HG03378 (cell line): ENCODE data around the gene ABHD17C.

Source experiments
- ATAC-seq: cut with Tn5 transposase; IDR thresholded peaks from one replicate; pipeline ENCODE4 v1.9.1; 2021; ENCODE audit warnings: mild to moderate bottlenecking, moderate library complexity; ENCODE audit not compliant: unreplicated experiment

ABHD17C gene

DNA sequence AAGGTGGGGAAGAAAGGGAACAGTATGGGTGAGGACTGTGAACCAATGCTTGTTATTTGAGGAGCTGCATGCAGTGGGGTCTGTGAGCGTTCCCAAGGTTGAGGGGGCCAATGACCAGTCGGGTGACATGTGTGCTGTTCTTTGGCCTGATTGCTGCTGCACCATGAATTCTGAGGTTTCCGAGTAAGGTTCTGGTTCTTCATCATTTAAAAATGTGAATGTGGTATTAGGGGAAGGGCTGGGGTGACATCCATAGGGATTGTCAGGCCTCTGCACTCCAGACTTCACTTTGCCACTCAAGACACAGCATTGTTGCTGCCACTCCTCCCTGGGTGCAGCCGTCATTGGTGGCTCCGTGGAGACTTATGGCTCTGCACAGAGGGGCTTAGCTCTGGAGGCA, 32.5 kb downstream of the ABHD17C start:
- no peak for ATAC-seq

DNA sequence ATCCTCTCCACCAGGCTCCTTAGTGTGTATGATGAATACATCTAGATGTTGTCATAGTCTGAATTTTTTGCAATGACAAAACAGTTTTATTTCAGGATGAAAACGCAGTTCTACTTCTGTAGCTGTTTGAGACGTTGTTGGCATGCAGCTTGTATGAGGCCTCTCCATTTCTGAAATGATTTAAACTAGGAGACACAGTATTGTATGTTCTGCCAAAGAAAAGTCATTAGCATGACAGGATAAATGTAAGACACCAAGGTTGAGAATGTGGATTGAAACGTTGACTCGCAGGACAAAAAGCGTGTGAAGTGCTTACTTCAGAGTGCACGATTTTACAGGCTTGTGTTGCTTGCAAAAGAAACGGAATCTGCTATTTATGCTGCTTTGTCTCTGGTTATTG, 35.3 kb downstream of the ABHD17C start:
- ATAC-seq = no peak

DNA sequence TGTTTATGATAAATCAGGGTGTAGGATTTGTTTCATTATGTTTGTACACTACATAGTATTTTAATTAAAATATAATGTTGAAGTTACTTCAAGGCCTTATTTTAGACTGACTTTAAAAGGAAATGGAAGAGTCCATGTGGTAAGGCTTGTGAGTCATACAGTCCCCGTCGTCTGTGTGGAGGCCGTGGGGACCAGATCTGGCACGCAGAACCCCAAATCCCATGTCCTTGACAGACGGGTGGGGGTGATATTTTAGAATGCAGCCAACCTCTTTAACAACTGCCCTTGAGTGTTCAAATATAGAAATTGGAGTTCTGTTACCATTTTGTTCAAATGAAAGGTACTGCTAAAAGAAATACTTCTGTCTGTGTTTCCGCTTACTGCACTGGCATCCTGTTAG, 35.8 kb downstream of the ABHD17C start:
- no peak for ATAC-seq

DNA sequence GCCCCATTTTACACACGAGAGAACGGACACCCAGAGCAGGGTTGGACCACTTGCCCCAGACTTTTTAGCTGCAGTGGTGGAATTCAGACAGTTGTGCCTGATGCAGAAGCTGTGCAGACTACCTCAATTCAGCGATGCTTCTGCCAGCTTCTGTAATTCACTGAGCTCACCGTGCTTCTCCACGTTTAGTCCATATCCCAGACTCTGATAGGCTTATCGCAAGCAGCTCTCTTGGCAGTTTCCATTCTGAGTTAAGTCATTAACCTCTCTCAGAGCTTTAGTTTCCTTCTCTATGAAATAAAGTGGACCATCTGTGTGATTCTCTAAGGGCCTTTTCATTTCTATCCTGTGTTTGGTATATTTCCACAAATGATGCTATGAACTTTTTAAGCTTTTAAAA, 37.1 kb downstream of the ABHD17C start:
- no peak for ATAC-seq

DNA sequence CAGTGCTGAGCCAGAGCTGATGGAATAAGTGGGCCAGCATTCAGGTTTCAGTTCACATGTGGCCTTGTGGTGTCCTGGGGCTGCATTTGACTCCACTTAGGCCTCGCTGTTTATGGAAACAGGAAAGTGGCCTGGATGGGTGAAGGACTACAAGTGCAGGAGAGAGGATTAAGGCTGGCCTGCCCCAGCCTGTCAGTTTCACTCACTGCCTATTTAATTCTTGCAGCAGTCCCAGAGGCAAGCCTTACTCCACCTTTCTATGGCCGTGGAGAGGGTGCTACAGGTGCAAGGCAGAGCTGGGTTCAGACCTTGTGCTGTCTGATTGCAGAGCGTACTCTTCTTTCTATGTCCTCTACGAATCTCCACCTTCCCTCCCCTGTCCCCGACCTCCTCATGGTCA, 37.7 kb downstream of the ABHD17C start:
- no peak for ATAC-seq

DNA sequence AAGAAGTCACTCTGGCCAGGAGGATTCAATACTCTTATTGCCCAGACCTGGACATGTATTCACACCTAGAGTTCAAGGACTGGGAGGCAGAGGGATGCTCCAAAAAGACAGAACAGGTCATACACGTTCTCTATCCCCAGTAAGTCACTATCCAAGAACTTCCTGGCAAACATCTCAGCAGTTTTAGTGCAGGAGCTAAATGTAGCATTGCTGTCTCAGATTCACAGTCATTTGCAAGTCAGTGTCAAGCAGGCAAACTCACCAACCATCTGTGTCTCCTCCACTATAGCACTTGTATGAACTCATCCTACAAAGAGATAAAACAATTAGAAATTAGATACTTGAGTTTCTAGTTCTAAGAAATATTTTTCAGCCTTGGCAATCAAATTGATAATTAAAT, 38.4 kb downstream of the ABHD17C start:
- no peak for ATAC-seq

DNA sequence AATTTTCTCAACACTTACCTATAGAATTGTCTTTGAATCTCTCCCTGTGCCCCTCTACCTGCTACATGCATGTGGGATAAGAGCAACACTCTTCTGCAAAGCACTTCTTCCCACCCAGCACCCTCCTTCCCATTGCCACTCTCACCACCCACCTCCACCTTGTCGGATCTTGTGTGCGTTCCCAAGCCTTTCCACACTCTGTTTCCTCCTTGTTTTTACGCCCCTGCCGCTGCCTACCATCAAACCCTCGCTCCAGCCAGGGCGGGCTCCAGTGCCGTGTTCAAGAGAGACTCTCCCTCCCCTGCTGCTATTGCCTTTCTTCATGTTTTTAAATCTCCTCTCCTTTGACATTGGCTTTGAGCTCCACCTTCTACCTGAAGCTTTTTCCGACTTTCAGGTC, 40.2 kb downstream of the ABHD17C start:
- no peak for ATAC-seq

DNA sequence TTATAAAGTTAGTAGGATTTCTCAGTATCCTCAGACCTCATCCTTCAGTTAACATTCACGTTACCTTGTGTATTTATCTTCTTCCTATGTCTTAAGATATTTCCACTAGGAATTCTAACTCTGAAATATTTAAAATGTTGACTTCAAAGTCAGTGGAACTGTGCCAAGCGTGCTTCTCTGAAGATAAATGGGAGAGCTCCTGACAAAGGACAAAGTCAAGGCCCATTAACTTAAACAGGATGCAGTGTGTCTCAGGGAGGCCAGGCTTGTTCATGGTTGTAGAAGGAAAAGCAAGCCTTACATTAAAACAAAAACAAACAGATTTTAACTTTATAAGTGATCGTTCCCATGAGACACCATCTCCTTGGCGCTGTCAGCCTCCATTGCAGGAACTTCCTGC, 41.5 kb downstream of the ABHD17C start:
- no peak for ATAC-seq

DNA sequence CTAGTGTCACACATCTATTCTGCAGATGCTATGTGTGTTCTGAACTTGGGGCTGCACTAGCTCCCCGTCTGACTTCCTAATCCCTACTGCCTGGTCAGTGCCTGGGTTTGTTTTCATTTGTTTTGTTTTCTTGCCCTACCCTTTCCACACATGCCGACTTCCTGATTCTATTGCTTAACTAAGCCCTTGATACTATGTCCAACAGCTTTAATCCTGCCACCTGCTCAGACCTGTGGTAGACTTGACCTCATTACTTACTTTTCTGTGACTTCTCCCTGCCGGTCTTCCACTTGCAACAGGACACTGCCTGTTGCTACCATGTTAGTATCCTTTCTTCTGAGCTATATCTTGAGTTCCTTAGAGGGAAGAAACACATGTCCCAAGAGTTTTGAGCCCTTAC, 44.8 kb downstream of the ABHD17C start:
- ATAC-seq = no peak

DNA sequence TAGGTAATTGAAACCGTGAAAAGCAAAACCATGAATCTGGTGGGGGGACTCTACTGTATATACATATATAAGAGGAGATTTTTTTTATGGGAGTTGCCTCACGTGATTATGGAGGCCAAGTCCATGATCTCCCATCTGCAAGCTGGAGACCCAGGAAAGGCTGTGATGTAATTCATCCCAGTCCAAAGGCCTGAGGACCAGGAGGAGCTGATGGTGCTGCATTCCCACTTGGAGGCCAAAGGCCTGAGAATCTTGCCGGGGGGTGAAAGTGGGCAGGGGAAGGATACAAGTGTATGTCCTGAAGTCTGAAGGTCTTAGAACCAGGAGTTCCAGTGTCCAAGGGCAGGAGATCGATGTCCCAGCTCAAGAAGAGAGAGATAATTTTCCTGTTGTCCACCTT, 47.0 kb downstream of the ABHD17C start:
- ATAC-seq = no peak

DNA sequence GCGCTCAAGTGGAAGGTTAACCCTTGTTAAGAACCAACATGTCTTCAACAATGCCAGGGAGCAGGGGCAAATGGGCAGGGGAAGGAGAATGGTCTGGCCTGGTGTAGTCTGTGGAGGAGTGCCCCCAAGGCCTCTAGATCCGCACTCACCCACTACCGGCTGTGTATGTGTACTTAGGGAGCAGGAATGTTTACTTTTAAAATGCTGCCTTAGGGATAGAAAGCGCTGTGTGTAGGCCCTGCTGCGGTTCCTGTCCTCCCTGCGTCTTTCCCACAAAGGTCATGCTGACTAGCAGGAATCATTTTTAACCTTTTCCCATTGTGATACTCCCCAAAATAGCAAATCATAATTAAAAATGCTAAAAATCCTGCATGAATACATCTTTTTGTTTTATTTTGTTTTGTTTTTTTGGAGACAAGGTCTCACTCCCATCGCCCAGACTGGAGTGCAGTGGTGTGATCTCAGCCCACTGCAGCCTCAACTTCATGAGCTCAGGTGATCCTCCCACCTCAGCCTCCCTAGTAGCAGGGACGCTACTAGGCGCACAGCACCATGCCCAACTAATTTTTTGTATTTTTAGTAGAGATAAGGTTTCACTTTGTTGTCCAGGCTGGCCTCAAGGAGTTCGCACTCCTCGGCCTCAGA, 48.2 kb downstream of the ABHD17C start:
- ATAC-seq = no peak

DNA sequence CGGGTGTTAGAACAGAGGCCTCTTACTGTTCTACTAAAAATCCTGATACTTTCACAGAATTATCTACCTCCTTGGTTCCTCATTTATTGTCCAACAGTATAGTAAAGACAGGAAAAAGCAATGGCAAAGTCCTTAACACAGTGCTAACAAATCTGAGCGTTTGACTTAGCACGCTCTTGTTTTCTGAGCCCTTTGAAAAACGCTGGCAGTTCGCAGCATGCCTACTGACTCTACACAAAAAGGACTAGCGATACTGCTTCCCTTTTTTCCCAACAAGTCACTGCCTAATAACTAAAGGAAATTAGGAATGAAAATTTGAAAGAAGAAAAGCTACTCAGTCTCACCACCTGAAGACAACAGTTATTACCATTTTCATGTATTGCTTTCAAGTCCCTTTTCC, 49.3 kb downstream of the ABHD17C start:
- ATAC-seq = no peak

DNA sequence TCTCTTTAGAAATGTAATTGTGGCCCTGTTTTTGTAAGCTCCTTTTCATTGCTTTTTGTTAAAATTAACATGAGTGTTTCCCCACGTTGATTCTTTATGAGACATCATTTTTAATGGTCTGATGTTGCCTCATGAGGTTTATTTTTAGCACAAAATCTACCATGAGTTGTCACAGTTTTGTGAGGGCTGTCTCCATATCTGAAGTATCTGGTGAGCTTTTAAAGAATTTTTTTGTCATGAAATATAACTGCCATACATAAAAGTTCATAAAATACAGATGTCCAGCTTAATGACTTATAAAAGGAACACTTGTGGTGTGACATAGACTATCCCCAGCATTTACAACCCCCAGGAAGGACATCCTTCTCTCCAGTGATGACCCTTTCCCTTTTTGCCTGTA, 49.7 kb downstream of the ABHD17C start:
- no peak for ATAC-seq

DNA sequence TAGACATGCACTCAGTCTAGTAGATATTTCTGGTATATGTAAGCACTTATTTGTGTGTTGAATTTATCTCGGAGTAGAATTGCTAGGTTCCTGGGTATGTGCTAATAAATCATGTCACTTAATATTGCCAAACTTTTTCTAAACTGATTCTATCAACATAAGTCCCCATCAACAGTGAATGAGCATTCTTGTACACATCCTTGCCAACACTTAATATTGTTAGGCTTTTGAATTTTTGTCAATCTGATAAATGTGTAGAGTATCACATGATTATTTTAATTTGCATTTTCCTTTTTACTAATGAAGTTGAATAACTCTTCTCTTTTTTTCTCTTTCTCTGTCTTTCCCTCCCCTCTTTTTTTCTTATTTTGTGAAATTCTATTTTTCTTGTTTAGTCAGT, 50.8 kb downstream of the ABHD17C start:
- ATAC-seq = no peak

DNA sequence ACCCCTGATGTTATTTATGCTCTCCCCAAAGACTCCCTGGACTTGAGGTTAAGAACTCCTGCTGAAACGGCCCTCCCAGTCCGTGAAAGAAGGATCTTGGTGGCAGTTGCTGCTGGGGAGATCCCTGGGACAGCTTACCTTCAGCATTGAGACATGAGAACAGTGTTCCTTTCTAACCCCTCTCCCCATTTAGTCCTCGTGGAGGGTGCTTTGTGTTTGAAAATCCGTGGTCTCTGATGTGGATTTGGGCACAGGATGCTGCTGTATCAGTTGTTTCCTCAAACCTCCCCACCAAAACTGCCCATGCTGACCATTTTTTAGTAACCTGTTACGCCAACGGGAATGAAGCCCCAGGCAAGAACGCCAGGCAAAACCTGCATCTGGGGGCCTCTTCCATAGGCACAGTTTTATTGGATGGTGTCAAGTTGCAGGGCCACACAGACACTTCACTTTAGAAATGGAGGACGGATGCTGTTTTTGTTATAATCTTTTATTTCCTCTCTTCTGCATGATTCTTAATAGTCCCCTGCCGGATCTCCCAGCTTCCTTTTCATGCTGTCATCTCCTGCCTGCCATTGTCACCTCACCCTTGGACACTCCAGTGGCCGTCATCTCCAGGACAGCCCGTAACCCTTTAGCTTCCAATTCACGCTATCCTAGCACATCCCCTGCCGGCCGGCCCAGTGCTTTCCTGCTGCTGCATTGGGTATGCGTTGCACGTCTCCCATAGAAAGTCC, 52.4 kb downstream of the ABHD17C start:
- no peak for ATAC-seq

DNA sequence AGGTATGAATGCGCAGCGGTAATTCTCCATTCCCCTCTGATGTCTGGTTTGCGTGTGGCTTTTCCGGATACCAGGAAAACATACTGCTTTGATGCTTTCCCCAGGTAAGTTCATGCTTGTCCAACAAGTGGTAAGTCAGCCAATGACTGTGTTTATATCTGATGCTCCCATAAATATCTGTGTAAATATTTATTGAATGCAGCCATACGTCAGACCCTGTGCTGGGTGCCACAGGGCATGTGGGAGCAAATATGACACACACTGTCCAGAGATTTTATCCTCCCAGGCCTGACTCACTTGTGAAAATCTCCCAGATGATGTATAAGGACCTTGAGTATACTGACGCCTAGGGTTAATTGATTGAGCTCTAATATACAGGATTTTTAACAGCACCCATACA, 54.5 kb downstream of the ABHD17C start:
- ATAC-seq = no peak

DNA sequence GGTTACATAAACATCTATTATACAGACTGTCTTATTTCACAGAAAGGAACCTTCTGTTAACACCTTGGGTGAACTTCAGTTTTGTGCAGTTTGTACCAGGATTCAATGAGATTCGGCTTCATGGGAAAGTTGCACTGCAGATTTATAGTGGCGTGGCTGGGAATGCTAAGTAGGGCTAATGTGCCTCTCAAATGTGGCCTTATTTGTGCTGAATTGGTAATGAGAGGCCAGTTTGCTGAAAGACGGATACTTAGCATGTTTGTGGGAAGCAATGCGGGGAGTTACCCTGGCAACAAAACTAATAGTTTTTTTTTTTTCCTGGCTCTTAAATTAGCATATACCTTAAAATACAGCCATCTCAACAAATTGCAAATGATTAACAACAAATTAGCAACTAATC, 55.5 kb downstream of the ABHD17C start:
- no peak for ATAC-seq

DNA sequence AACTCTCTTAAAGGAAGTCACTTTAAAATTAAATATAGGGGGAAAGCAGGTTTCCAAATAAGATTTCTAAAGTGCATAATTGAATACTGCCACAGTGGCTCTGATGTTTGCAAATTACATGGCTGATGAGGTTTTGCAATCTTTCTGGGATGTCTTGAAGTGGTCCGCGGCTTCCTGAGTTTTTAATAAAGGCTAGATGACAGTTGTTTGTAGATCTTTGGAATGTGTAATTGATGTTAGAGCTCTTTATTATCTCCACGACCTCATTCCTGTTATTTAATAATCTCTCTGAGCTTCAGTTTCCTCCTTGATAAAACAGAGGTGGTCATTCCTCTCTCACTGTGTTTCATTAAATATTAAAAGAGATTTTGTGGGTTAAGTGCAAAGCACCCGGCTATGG, 57.1 kb downstream of the ABHD17C start:
- no peak for ATAC-seq

DNA sequence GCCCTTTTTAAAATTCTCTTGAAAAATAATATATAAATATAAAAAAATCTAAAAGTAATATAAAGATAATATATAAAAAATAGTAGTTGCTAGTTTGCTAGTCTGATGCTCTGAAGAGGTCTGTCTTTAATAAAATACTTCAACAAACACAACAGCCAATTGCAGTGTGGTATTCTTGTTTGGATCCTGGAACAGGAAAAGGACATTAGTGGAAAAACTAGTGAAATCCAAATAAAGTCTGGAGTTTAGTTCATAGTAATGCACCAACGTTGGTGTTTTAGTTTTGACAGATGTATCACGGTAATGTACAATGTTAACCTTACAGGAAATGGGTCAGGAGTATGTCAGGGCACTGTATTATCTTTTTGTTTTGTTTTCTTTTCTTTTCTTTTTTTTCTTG, 58.1 kb downstream of the ABHD17C start:
- ATAC-seq = no peak

DNA sequence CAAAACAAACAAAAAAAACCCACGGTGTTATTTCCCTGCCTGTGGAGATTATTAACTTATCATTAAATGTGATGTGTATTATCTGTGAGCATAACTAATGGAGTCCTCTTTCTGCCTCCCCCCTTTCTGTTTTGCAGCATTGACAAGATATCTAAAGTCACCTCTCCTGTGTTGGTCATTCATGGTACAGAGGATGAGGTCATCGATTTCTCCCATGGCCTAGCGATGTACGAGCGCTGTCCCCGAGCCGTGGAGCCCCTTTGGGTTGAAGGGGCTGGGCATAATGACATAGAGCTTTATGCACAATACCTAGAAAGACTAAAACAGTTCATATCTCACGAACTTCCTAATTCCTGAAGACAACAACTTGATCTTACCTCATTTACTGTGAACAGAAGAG, 58.9 kb downstream of the ABHD17C start:
- no peak for ATAC-seq

DNA sequence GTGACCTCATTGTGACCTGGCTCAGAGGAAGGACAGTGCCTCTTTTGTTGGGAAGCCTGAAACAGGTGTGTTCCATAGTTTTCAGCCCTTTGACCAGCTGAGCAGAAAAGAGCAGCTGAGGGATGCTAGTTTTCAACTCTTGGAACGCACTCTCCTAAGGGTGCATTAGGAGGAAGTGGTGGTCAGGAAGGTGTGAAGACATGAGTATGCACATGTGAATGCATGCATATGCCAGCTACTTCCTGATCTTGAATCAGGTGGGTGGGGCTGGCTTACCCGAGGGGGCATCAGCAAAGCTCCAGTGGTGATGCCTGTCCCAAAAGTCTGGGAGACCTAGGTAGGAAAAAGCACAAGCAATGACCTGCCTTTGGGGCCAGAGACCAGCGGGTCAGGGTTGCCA, 60.8 kb downstream of the ABHD17C start:
- no peak for ATAC-seq

DNA sequence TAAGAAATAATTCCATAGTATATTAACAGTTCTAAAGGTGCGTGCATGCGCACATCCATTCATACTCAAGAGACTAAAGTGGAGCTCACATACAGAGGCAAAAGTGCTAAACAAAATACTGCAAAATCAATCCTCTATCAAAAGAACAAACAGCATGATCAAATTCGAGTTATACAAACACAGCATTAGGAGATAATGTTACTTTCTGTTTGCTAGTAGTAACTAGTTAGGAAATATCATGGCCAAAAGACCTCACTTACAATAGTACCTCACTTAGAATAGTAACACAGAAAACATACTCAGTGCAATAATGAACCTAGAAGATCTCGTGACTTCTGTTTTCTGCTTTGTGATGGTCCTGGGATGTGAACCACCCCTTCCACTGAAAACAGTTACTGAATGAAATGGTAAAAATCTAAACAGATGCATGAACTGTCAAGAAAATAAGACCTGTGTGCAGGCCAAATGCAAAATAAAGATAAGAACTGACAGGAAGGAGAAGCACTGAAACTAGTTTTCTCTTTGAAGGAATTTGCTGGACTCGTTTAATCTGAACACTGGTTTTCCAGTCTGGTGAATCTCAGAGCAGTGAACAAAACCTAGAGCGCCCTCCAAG, 63.1 kb downstream of the ABHD17C start:
- ATAC-seq = no peak

DNA sequence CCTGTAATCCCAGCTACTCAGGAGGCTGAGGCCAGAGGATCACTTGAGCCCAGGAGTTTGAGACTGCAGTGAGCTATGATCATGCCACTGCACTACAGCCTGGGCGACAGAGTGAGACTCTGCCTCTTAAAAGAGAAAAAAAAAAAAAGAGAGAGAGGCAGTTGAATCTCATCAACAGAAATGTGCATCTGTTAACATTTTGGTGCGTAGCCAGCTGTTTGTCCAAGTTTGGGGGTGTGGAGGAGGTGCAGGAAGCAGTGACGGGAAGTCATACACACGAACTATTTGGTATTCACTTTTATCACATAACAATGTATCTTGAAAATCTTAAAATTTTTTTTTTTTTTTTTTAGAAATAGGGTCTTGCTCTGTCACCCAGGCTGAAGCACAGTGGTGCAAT, 65.8 kb downstream of the ABHD17C start:
- ATAC-seq = no peak
